ENCODE results near the gene CLSTN1. TPM values are rescaled to one million over a fixed set of nuclear protein-coding genes. Genes with fewer than 3 reads are reported as not detected.
A peak's percentile ranks its signal among the peaks of the same experiment; 100 is the strongest.

CLSTN1 gene
- total and polyA plus RNA-seq, 10 of the 15 experiments (the other 5 are each of a cell fraction or from before 2014, with no cell fraction given) = 2.7 to 64.4 (median 23.2) TPM

GRCh38 chr1:9723926-9724325, 99.8 kb downstream of the CLSTN1 start:
- H2AFZ ChIP-seq (ENCODE audit: control insufficient read depth, low read depth, low read length) = no peak overlapping the region
- no peaks in the 10 kb centered on the region for H3K79me2 ChIP-seq (ENCODE audit: control insufficient read depth, insufficient read depth, low read length)
- H3K4me3 ChIP-seq = no peak overlapping the region
- POLR2A ChIA-PET = no interaction called here
- intact Hi-C loops (cut with micrococcal nuclease; ENCODE audit: unreplicated experiment) = loop anchor here (2.0 kb wide), 2 partner anchors 97 to 143 kb away; no protein-coding TSS in a partner anchor
- no peaks in the 10 kb centered on the region; the same call in 1 of the 2 replicates for H4K20me1 ChIP-seq (ENCODE audit: control insufficient read depth, insufficient read depth)
- ATAC-seq (no peak), DNase-seq (ENCODE audit: low read depth, low spot score) (no peak), FAIRE-seq (no peak)
- no peaks in the 10 kb centered on the region for H3K4me1 ChIP-seq (ENCODE audit: control insufficient read depth, insufficient read depth, low read length)
- SMC1A ChIA-PET (ENCODE audit: uncharacterized antibody, unreplicated experiment) = interaction anchor here (2.2 kb wide), 1 partner anchor 140 kb away, joined by 4 read pairs; no protein-coding TSS in a partner anchor
- no TSS peak for BruUV-seq (replicated peaks)
- RAD21 ChIA-PET (ENCODE audit: unreplicated experiment) = interaction anchor here (1.4 kb wide), 1 partner anchor 108 kb away, joined by 4 read pairs; no protein-coding TSS in a partner anchor
- no peak overlapping the region for H3K27ac ChIP-seq (ENCODE audit: control insufficient read depth, insufficient read depth)
- 90% methylated on average over 6 of the region's 6 CpGs for WGBS (ENCODE audit: insufficient coverage, insufficient replicate concordance, low lambda C conversion rate, missing lambda C conversion rate)
- H3K4me2 ChIP-seq (ENCODE audit: control insufficient read depth, insufficient read depth) = no peak overlapping the region
- no peaks in the 10 kb centered on the region for H3K27me3 ChIP-seq (replicated peaks in 1 of 2; ENCODE audit: control insufficient read depth in 2 of 2, insufficient read depth in 2 of 2, low read length in 1 of 2)
- in situ Hi-C loops (cut with MboI) = no loop called here
- peaks cover 28 to 69% of the 10 kb centered on the region in 2 experiments for H3K36me3 ChIP-seq (ENCODE audit: control insufficient read depth in 2 of 2, insufficient read depth in 2 of 2, low read length in 1 of 2)
- H3K9me3 ChIP-seq (replicated peaks; ENCODE audit: control insufficient read depth, insufficient read depth, low read length) = no peaks in the 10 kb centered on the region; the same call in 2 of the 3 replicates
- peak; percentile 41; the same call in 1 of the 2 replicates for TF ChIP-seq POLR2A (IDR thresholded peaks at IDR 0.05; ENCODE audit: low read depth, low read length)
- no peak for TF ChIP-seq KLF5 (IDR thresholded peaks at IDR 0.05; ENCODE audit: partially characterized antibody)
- no peak for TF ChIP-seq EED (IDR thresholded peaks at IDR 0.05; ENCODE audit: low read depth)
- no peak for TF ChIP-seq HDAC2 (IDR thresholded peaks at IDR 0.05)
- TF ChIP-seq TBL1XR1 (IDR thresholded peaks at IDR 0.05; ENCODE audit: low read depth, low read length) = no peak
- TF ChIP-seq YY1 (IDR thresholded peaks at IDR 0.05; ENCODE audit: low read depth, low read length) = no peak
- TF ChIP-seq, protein P1, sequence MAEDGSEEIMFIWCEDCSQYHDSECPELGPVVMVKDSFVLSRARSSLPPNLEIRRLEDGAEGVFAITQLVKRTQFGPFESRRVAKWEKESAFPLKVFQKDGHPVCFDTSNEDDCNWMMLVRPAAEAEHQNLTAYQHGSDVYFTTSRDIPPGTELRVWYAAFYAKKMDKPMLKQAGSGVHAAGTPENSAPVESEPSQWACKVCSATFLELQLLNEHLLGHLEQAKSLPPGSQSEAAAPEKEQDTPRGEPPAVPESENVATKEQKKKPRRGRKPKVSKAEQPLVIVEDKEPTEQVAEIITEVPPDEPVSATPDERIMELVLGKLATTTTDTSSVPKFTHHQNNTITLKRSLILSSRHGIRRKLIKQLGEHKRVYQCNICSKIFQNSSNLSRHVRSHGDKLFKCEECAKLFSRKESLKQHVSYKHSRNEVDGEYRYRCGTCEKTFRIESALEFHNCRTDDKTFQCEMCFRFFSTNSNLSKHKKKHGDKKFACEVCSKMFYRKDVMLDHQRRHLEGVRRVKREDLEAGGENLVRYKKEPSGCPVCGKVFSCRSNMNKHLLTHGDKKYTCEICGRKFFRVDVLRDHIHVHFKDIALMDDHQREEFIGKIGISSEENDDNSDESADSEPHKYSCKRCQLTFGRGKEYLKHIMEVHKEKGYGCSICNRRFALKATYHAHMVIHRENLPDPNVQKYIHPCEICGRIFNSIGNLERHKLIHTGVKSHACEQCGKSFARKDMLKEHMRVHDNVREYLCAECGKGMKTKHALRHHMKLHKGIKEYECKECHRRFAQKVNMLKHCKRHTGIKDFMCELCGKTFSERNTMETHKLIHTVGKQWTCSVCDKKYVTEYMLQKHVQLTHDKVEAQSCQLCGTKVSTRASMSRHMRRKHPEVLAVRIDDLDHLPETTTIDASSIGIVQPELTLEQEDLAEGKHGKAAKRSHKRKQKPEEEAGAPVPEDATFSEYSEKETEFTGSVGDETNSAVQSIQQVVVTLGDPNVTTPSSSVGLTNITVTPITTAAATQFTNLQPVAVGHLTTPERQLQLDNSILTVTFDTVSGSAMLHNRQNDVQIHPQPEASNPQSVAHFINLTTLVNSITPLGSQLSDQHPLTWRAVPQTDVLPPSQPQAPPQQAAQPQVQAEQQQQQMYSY (CRISPR knock-in tag; IDR thresholded peaks at IDR 0.05) = no peak
- no peak for TF ChIP-seq MEF2B (IDR thresholded peaks at IDR 0.05; ENCODE audit: partially characterized antibody, poor library complexity, severe bottlenecking)
- CTCF ChIA-PET = interaction anchor here (1.1 to 1.5 kb wide), 2 partner anchors 97 to 144 kb away, joined by 3 read pairs; no protein-coding TSS in a partner anchor
- no peak overlapping the region for H3K9ac ChIP-seq (ENCODE audit: control insufficient read depth, insufficient read depth, low read length)
